ENCODE data around the gene SLC6A18.
"Not testable (repeated sequence)": the region's sequence is repeated elsewhere in the genome, so short reads cannot be mapped to it uniquely, and the experiment has no call there.

SLC6A18 gene

GRCh38 chr5:1282993-1283728 lies 58.0 kb downstream of the SLC6A18 start:
- in situ Hi-C loops (cut with HindIII; ENCODE audit: low sequenced_read_pairs), result not testable (repeated sequence)

- in situ Hi-C loops (cut with HindIII; ENCODE audit: low sequenced_read_pairs), result not testable (repeated sequence)
Observed at GRCh38 chr5:1283729-1284041, 58.5 kb downstream of the SLC6A18 start.

GRCh38 chr5:1284336-1284970 lies 59.3 kb downstream of the SLC6A18 start:
- in situ Hi-C loops (cut with HindIII; ENCODE audit: low sequenced_read_pairs), result not testable (repeated sequence)

DNA sequence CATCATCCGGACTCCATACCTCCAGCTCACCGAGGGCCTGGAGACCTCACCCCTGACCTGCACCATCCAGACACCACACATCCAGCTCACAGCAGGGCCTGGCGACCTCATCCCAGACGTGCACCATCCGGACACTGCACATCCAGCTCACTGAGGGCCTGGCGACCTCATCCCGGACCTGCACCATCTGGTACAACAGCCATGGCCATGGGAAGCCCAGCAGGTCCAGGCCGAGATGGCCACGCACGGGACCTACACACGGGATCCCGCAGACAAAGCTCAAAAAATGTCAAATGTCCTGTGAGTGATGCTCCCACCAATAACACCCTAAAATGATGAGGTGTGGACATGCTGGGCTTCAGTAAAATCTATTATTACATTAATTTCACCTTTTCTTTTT lies 60.0 kb downstream of the SLC6A18 start:
- in situ Hi-C loops (cut with HindIII; ENCODE audit: low sequenced_read_pairs), result no loop called here

DNA sequence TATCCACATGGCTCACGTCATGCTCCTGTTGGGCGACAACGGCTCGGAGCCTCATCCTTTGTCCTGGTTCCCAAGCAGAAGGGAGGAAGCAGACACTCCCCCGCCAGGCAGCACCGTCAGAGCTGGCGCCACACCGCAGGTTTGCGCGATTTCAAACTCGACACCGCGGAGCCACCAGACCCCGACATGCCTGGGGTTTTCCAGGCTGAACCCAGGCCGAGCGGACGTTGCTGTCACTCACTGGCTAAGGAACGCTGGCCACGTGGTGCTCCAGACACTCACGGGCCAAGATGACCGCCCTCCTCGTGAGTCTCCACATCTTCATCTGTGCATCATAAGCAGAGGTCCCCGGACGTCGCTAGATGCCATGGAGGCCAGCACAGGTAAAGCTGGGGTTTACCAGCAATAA lies 60.7 kb downstream of the SLC6A18 start:
- in situ Hi-C loops (cut with HindIII; ENCODE audit: low sequenced_read_pairs), result no loop called here

- in situ Hi-C loops (cut with HindIII; ENCODE audit: low sequenced_read_pairs), result no loop called here
Observed at GRCh38 chr5:1288439-1289335, 63.5 kb downstream of the SLC6A18 start.

GRCh38 chr5:1289559-1289958 lies 64.4 kb downstream of the SLC6A18 start:
- in situ Hi-C loops (cut with HindIII; ENCODE audit: low sequenced_read_pairs), result not testable (repeated sequence)

DNA sequence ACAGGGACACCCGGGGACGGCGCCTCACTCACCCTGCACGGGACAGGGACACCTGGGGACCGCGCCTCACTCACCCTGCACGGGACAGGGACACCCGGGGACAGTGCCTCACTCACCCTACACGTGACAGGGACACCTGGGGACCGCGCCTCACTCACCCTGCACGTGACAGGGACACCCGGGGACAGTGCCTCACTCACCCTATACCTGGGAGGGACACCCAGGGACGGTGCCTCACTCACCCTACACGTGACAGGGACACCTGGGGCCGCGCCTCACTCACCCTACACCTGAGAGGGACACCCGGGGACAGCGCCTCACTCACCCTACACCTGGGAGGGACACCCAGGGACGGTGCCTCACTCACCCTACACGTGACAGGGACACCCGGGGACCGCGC lies 65.8 kb downstream of the SLC6A18 start:
- in situ Hi-C loops (cut with HindIII; ENCODE audit: low sequenced_read_pairs), result not testable (repeated sequence)

- in situ Hi-C loops (cut with HindIII; ENCODE audit: low sequenced_read_pairs), result no loop called here
Observed at GRCh38 chr5:1291611-1292080, 66.5 kb downstream of the SLC6A18 start.

- in situ Hi-C loops (cut with HindIII; ENCODE audit: low sequenced_read_pairs), result no loop called here
Observed at GRCh38 chr5:1292139-1292538, 67.0 kb downstream of the SLC6A18 start.

DNA sequence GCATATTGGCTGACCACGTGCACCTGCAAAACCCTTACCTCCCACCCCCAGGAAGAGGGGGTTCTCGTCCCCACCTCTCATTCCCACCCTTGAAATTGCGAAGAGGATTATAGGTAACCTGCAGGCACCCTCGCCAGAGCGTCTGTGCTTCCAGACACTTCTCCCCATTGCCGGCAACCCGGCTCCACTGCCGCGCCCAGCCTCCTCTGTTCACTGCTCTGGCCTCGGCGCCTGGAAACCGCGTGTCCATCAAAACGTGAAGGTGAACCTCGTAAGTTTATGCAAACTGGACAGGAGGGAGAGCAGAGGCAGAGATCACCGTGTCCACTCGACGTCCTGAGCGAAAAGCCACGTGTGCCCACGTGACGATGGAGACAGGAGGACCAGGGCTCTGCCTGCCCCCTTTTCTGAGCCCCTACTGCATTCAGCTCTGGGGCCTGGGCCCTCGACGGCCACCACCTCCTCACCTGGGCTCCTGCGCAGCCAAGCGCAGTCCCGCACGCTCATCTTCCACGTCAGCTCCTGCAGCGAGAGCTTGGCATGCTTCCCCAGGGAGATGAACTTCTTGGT lies 67.8 kb downstream of the SLC6A18 start:
- in situ Hi-C loops (cut with HindIII; ENCODE audit: low sequenced_read_pairs), result no loop called here

DNA sequence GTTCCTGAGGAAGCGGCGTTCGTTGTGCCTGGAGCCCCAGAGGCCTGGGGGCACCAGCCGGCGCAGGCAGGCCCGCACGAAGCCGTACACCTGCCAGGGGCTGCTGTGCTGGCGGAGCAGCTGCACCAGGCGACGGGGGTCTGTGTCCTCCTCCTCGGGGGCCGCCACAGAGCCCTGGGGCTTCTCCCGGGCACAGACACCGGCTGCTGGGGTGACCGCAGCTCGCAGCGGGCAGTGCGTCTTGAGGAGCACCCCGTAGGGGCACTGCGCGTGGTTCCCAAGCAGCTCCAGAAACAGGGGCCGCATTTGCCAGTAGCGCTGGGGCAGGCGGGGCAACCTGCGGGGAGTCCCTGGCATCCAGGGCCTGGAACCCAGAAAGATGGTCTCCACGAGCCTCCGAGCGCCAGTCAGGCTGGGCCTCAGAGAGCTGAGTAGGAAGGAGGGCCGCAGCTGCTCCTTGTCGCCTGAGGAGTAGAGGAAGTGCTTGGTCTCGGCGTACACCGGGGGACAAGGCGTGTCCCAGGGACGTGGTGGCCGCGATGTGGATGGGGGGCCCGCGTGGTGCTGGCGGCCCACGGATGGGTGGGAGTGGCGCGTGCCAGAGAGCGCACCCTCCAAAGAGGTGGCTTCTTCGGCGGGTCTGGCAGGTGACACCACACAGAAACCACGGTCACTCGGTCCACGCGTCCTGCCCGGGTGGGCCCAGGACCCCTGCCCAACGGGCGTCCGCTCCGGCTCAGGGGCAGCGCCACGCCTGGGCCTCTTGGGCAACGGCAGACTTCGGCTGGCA lies 68.4 kb downstream of the SLC6A18 start:
- in situ Hi-C loops (cut with HindIII; ENCODE audit: low sequenced_read_pairs), result no loop called here

GRCh38 chr5:1294206-1294834 lies 69.1 kb downstream of the SLC6A18 start:
- in situ Hi-C loops (cut with HindIII; ENCODE audit: low sequenced_read_pairs), result no loop called here

DNA sequence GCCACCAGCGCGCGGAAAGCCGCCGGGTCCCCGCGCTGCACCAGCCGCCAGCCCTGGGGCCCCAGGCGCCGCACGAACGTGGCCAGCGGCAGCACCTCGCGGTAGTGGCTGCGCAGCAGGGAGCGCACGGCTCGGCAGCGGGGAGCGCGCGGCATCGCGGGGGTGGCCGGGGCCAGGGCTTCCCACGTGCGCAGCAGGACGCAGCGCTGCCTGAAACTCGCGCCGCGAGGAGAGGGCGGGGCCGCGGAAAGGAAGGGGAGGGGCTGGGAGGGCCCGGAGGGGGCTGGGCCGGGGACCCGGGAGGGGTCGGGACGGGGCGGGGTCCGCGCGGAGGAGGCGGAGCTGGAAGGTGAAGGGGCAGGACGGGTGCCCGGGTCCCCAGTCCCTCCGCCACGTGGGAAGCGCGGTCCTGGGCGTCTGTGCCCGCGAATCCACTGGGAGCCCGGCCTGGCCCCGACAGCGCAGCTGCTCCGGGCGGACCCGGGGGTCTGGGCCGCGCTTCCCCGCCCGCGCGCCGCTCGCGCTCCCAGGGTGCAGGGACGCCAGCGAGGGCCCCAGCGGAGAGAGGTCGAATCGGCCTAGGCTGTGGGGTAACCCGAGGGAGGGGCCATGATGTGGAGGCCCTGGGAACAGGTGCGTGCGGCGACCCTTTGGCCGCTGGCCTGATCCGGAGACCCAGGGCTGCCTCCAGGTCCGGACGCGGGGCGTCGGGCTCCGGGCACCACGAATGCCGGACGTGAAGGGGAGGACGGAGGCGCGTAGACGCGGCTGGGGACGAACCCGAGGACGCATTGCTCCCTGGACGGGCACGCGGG lies 69.9 kb downstream of the SLC6A18 start, which contains the start of gene TERT:
TSS of gene TERT (minus strand) at position 234 of the 815 bp plus-strand sequence. CDS start at position 155, 79 bp downstream.
- in situ Hi-C loops (cut with HindIII; ENCODE audit: low sequenced_read_pairs), result no loop called here

- in situ Hi-C loops (cut with HindIII; ENCODE audit: low sequenced_read_pairs), result no loop called here
Observed at GRCh38 chr5:1295650-1296037, 70.5 kb downstream of the SLC6A18 start.

All from endothelial cell of hepatic sinusoid (primary cell).